ENCODE data around the gene EPHX1. TPM values are rescaled to one million over a fixed set of nuclear protein-coding genes. Genes with fewer than 3 reads are reported as not detected.

Gene EPHX1
- total and polyA plus RNA-seq, 2 donors (not counting 1 experiment from before 2014, with no cell fraction given) = 0.75 to 4.2 TPM

- Histone ChIP-seq H3K27me3 (replicated peaks in 1 of 4; ENCODE audit: control extremely low read depth in 1 of 4, control insufficient read depth in 3 of 4, insufficient read depth in 4 of 4, low read length in 3 of 4) (peaks cover 0 to under 1% (median 0%) of the 10 kb centered on the region in 4 experiments), H3K79me2 (ENCODE audit: control insufficient read depth, insufficient read depth, low read length) (no peaks in the 10 kb centered on the region), H3K27ac (ENCODE audit: low read length in 2 of 2) (no peak overlapping the region), H3K4me3 (ENCODE audit: control extremely low read depth in 1 of 5, extremely low read depth in 1 of 5, insufficient read depth in 1 of 5, low read depth in 2 of 5, low read length in 4 of 5) (no peak overlapping the region), H3K4me1 (ENCODE audit: control insufficient read depth in 2 of 2, insufficient read depth in 2 of 2, low read length in 2 of 2) (no peaks in the 10 kb centered on the region), H3K9me3 (ENCODE audit: control extremely low read depth in 1 of 3, control insufficient read depth in 2 of 3, insufficient read depth in 1 of 3, low read length in 2 of 3) (no peaks in the 10 kb centered on the region), H3K36me3 (replicated peaks in 1 of 2; ENCODE audit: control extremely low read depth in 1 of 2, control insufficient read depth in 1 of 2, extremely low read depth in 1 of 2, insufficient read depth in 2 of 2, low read length in 1 of 2) (no peaks in the 10 kb centered on the region), H2AFZ (ENCODE audit: insufficient read depth, low read depth, low read length, poor library complexity, severe bottlenecking) (no peak overlapping the region), H4K20me1 (ENCODE audit: control insufficient read depth, insufficient read depth, low read length, poor library complexity, severe bottlenecking) (no peaks in the 10 kb centered on the region), H3K4me2 (replicated peaks; ENCODE audit: low read depth, low read length, poor library complexity, severe bottlenecking) (no peak overlapping the region), H3K9ac (ENCODE audit: low read length) (no peak overlapping the region)
- Mint-ChIP-seq H3K27me3 (no peaks in the 10 kb centered on the region), H3K9me3 (ENCODE audit: insufficient read depth) (no peaks in the 10 kb centered on the region), H3K27ac (no peak overlapping the region), H3K4me1 (no peaks in the 10 kb centered on the region), H3K4me3 (no peak overlapping the region)
- DNase-seq (no peak), ATAC-seq (ENCODE audit: low read depth) (no peak)
- POLR2A ChIA-PET = interaction anchor here (0.6 kb wide), 1 partner anchor 18 kb away, joined by 3 read pairs; no protein-coding TSS in a partner anchor
- TF ChIP-seq EZH2 (IDR thresholded peaks at IDR 0.05; ENCODE audit: borderline replicate concordance, insufficient read depth, low read depth, low read length, poor library complexity, severe bottlenecking) = no peak
- no peak for TF ChIP-seq CTCF (IDR thresholded peaks at IDR 0.05)
- intact Hi-C loops (cut with micrococcal nuclease) = no loop called here
- 91% methylated on average over 7 of the region's 12 CpGs for WGBS (ENCODE audit: insufficient coverage)
- CTCF ChIA-PET = interaction anchor here (0.7 kb wide), 1 partner anchor 1432 kb away, joined by 4 read pairs; no protein-coding TSS in a partner anchor
Measured at GRCh38 chr1:225819346-225820192, 9.6 kb downstream of the EPHX1 start.

DNA sequence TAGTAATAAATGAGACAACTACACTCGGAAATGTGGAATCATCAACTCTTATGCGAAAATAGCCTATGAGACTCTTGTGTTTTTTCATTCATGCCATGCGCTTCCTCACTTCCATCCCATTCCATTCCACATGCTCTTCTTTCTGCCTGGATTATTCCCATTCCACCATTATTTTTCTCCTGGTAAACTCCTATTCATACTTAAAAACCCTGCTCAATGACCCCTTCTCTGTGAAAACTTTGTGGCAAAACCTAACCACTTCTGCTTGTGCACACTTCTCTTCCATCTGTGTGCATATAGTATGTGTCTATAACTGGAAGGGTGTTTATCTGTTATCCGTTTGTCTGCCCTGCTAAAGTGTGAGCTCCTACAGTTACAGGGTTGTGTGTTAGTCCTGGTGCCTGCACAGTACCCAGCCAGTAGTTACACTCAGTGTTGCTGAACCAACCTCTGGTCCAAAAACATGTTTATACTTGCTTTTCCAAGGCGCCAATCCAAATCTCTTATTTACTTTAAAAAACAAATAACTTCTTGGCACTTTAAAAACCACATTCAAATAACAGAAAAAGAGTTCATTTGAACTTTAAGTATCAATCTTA, 10.7 kb downstream of the EPHX1 start:
- H3K79me2 ChIP-seq (ENCODE audit: control insufficient read depth, insufficient read depth, low read length) = no peaks in the 10 kb centered on the region
- DNase-seq = no peak
- Mint-ChIP-seq H3K27me3 (no peaks in the 10 kb centered on the region), H3K4me3 (no peak overlapping the region), H3K9me3 (ENCODE audit: insufficient read depth) (no peaks in the 10 kb centered on the region), H3K27ac (no peak overlapping the region), H3K4me1 (no peaks in the 10 kb centered on the region)
- no peaks in the 10 kb centered on the region for H4K20me1 ChIP-seq (ENCODE audit: control insufficient read depth, insufficient read depth, low read length, poor library complexity, severe bottlenecking)
- H3K4me3 ChIP-seq (ENCODE audit: control extremely low read depth in 1 of 5, extremely low read depth in 1 of 5, insufficient read depth in 1 of 5, low read depth in 2 of 5, low read length in 4 of 5) = no peak overlapping the region
- H3K27ac ChIP-seq (ENCODE audit: low read length in 2 of 2) = no peak overlapping the region
- H3K4me2 ChIP-seq (replicated peaks; ENCODE audit: low read depth, low read length, poor library complexity, severe bottlenecking) = no peak overlapping the region
- CTCF ChIA-PET = no interaction called here
- TF ChIP-seq CTCF (IDR thresholded peaks at IDR 0.05) = no peak
- TF ChIP-seq EZH2 (IDR thresholded peaks at IDR 0.05; ENCODE audit: borderline replicate concordance, insufficient read depth, low read depth, low read length, poor library complexity, severe bottlenecking) = no peak
- H3K27me3 ChIP-seq (replicated peaks in 1 of 4; ENCODE audit: control extremely low read depth in 1 of 4, control insufficient read depth in 3 of 4, insufficient read depth in 4 of 4, low read length in 3 of 4) = peaks cover 0 to 2% (median 0%) of the 10 kb centered on the region in 4 experiments
- no peaks in the 10 kb centered on the region for H3K9me3 ChIP-seq (ENCODE audit: control extremely low read depth in 1 of 3, control insufficient read depth in 2 of 3, insufficient read depth in 1 of 3, low read length in 2 of 3)
- intact Hi-C loops (cut with micrococcal nuclease) = no loop called here
- no peak overlapping the region for H3K9ac ChIP-seq (ENCODE audit: low read length)
- WGBS (ENCODE audit: insufficient coverage) = 100% methylated on average over 3 of the region's 5 CpGs
- H2AFZ ChIP-seq (ENCODE audit: insufficient read depth, low read depth, low read length, poor library complexity, severe bottlenecking) = no peak overlapping the region
- no peak for ATAC-seq (ENCODE audit: low read depth)
- POLR2A ChIA-PET = interaction anchor here (0.6 kb wide), 1 partner anchor 19 kb away, joined by 3 read pairs; no protein-coding TSS in a partner anchor
- no peaks in the 10 kb centered on the region for H3K36me3 ChIP-seq (replicated peaks in 1 of 2; ENCODE audit: control extremely low read depth in 1 of 2, control insufficient read depth in 1 of 2, extremely low read depth in 1 of 2, insufficient read depth in 2 of 2, low read length in 1 of 2)
- H3K4me1 ChIP-seq (ENCODE audit: control insufficient read depth in 2 of 2, insufficient read depth in 2 of 2, low read length in 2 of 2) = no peaks in the 10 kb centered on the region
